Measurements from ENCODE around the gene ZFPM1.

ZFPM1 gene

GRCh38 chr16:88541831-88542616 lies 88.9 kb downstream of the ZFPM1 start:
- TF ChIP-seq YY1 (IDR thresholded peaks at IDR 0.05; ENCODE audit: insufficient read depth, insufficient read length), result no peak
- TF ChIP-seq ZNF274 (IDR thresholded peaks at IDR 0.05; ENCODE audit: low read depth, low read length), result no peak
- TF ChIP-seq SUZ12 (IDR thresholded peaks at IDR 0.05; ENCODE audit: extremely low read depth, insufficient read depth, insufficient read length), result no peak
- H3K4me3 ChIP-seq (ENCODE audit: insufficient read length, low read depth), result no peak overlapping the region
- no peak overlapping the region for H3K9ac ChIP-seq (ENCODE audit: insufficient read length, low read depth)
- peaks cover 26% of the 10 kb centered on the region for H3K9me3 ChIP-seq (ENCODE audit: insufficient read depth, low read length)
- no peaks in the 10 kb centered on the region for H3K36me3 ChIP-seq (ENCODE audit: insufficient read depth, insufficient read length, low read length)
- peaks cover 32% of the 10 kb centered on the region for H3K4me1 ChIP-seq (ENCODE audit: insufficient read depth, insufficient read length)
- no peak for DNase-seq (ENCODE audit: low read depth, low spot score)
- H3K27me3 ChIP-seq (ENCODE audit: insufficient read depth, insufficient read length), result peaks cover 12% of the 10 kb centered on the region

GRCh38 chr16:88543230-88543813 lies 90.2 kb downstream of the ZFPM1 start:
- no peak for DNase-seq (ENCODE audit: low read depth, low spot score)
- peaks cover 12% of the 10 kb centered on the region for H3K27me3 ChIP-seq (ENCODE audit: insufficient read depth, insufficient read length)
- H3K9me3 ChIP-seq (ENCODE audit: insufficient read depth, low read length), result peaks cover 26% of the 10 kb centered on the region
- no peaks in the 10 kb centered on the region for H3K36me3 ChIP-seq (ENCODE audit: insufficient read depth, insufficient read length, low read length)
- H3K9ac ChIP-seq (ENCODE audit: insufficient read length, low read depth), result no peak overlapping the region
- TF ChIP-seq YY1 (IDR thresholded peaks at IDR 0.05; ENCODE audit: insufficient read depth, insufficient read length) (no peak), ZNF274 (IDR thresholded peaks at IDR 0.05; ENCODE audit: low read depth, low read length) (no peak), SUZ12 (IDR thresholded peaks at IDR 0.05; ENCODE audit: extremely low read depth, insufficient read depth, insufficient read length) (no peak)
- no peak overlapping the region for H3K4me3 ChIP-seq (ENCODE audit: insufficient read length, low read depth)
- H3K4me1 ChIP-seq (ENCODE audit: insufficient read depth, insufficient read length), result peaks cover 27% of the 10 kb centered on the region

- Histone ChIP-seq H3K4me3 (ENCODE audit: insufficient read length, low read depth) (no peak overlapping the region), H3K9me3 (ENCODE audit: insufficient read depth, low read length) (peaks cover 26% of the 10 kb centered on the region), H3K4me1 (ENCODE audit: insufficient read depth, insufficient read length) (peaks cover 9% of the 10 kb centered on the region), H3K27me3 (ENCODE audit: insufficient read depth, insufficient read length) (peaks cover 7% of the 10 kb centered on the region), H3K9ac (ENCODE audit: insufficient read length, low read depth) (no peak overlapping the region), H3K36me3 (ENCODE audit: insufficient read depth, insufficient read length, low read length) (no peaks in the 10 kb centered on the region)
- no peak for DNase-seq (ENCODE audit: low read depth, low spot score)
- no peak for TF ChIP-seq YY1 (IDR thresholded peaks at IDR 0.05; ENCODE audit: insufficient read depth, insufficient read length)
- no peak for TF ChIP-seq SUZ12 (IDR thresholded peaks at IDR 0.05; ENCODE audit: extremely low read depth, insufficient read depth, insufficient read length)
- TF ChIP-seq ZNF274 (IDR thresholded peaks at IDR 0.05; ENCODE audit: low read depth, low read length), result no peak
Observed at GRCh38 chr16:88545781-88546180, 92.7 kb downstream of the ZFPM1 start.

- no peaks in the 10 kb centered on the region for H3K36me3 ChIP-seq (ENCODE audit: insufficient read depth, insufficient read length, low read length)
- TF ChIP-seq YY1 (IDR thresholded peaks at IDR 0.05; ENCODE audit: insufficient read depth, insufficient read length) (no peak), SUZ12 (IDR thresholded peaks at IDR 0.05; ENCODE audit: extremely low read depth, insufficient read depth, insufficient read length) (no peak), ZNF274 (IDR thresholded peaks at IDR 0.05; ENCODE audit: low read depth, low read length) (no peak)
- peaks cover 6% of the 10 kb centered on the region for H3K4me1 ChIP-seq (ENCODE audit: insufficient read depth, insufficient read length)
- peaks cover 7% of the 10 kb centered on the region for H3K27me3 ChIP-seq (ENCODE audit: insufficient read depth, insufficient read length)
- H3K4me3 ChIP-seq (ENCODE audit: insufficient read length, low read depth), result no peak overlapping the region
- DNase-seq (ENCODE audit: low read depth, low spot score), result no peak
- H3K9ac ChIP-seq (ENCODE audit: insufficient read length, low read depth), result peak overlapping the region; percentile 42
- H3K9me3 ChIP-seq (ENCODE audit: insufficient read depth, low read length), result peaks cover 12% of the 10 kb centered on the region
Observed at GRCh38 chr16:88548131-88548874, 95.2 kb downstream of the ZFPM1 start.

- H3K4me3 ChIP-seq (ENCODE audit: insufficient read length, low read depth), result no peak overlapping the region
- no peak for DNase-seq (ENCODE audit: low read depth, low spot score)
- peaks cover 11% of the 10 kb centered on the region for H3K4me1 ChIP-seq (ENCODE audit: insufficient read depth, insufficient read length)
- H3K27me3 ChIP-seq (ENCODE audit: insufficient read depth, insufficient read length), result peaks cover 7% of the 10 kb centered on the region
- TF ChIP-seq SUZ12 (IDR thresholded peaks at IDR 0.05; ENCODE audit: extremely low read depth, insufficient read depth, insufficient read length), result no peak
- no peak for TF ChIP-seq ZNF274 (IDR thresholded peaks at IDR 0.05; ENCODE audit: low read depth, low read length)
- TF ChIP-seq YY1 (IDR thresholded peaks at IDR 0.05; ENCODE audit: insufficient read depth, insufficient read length), result no peak
- H3K36me3 ChIP-seq (ENCODE audit: insufficient read depth, insufficient read length, low read length), result no peaks in the 10 kb centered on the region
- H3K9me3 ChIP-seq (ENCODE audit: insufficient read depth, low read length), result peaks cover 5% of the 10 kb centered on the region; the same call in 1 of the 2 replicates
- no peak overlapping the region for H3K9ac ChIP-seq (ENCODE audit: insufficient read length, low read depth)
Observed at GRCh38 chr16:88548985-88549384, 95.9 kb downstream of the ZFPM1 start.

- TF ChIP-seq ZNF274 (IDR thresholded peaks at IDR 0.05; ENCODE audit: low read depth, low read length) (no peak), YY1 (IDR thresholded peaks at IDR 0.05; ENCODE audit: insufficient read depth, insufficient read length) (no peak), SUZ12 (IDR thresholded peaks at IDR 0.05; ENCODE audit: extremely low read depth, insufficient read depth, insufficient read length) (no peak)
- Histone ChIP-seq H3K9ac (ENCODE audit: insufficient read length, low read depth) (no peak overlapping the region), H3K27me3 (ENCODE audit: insufficient read depth, insufficient read length) (peaks cover 7% of the 10 kb centered on the region), H3K4me3 (ENCODE audit: insufficient read length, low read depth) (no peak overlapping the region), H3K36me3 (ENCODE audit: insufficient read depth, insufficient read length, low read length) (no peaks in the 10 kb centered on the region), H3K4me1 (ENCODE audit: insufficient read depth, insufficient read length) (peaks cover 16% of the 10 kb centered on the region), H3K9me3 (ENCODE audit: insufficient read depth, low read length) (no peaks in the 10 kb centered on the region; the same call in 1 of the 2 replicates)
- no peak for DNase-seq (ENCODE audit: low read depth, low spot score)
Observed at GRCh38 chr16:88549671-88550245, 96.7 kb downstream of the ZFPM1 start.
